WI38 (cell line): ENCODE results near the gene PRDX5.
"Not testable (repeated sequence)": the region's sequence is repeated elsewhere in the genome, so short reads cannot be mapped to it uniquely, and the experiment has no call there.

ENCODE experiments used
- H3K4me3 ChIP-seq: 2 replicates; pipeline ENCODE4 v1.5.1; 2011; ENCODE audit warnings: low read depth, mild to moderate bottlenecking, control low read depth, low read length
- CTCF ChIP-seq: IDR thresholded peaks from 2 replicates; pipeline ENCODE4 v1.5.1; 2012; ENCODE audit warnings: low read depth, mild to moderate bottlenecking, control low read depth, low read length

PRDX5 gene

GRCh38 chr11:64320556-64320955 is 2.6 kb downstream of the PRDX5 start:
- no peak for TF ChIP-seq CTCF
- no peak overlapping the region for H3K4me3 ChIP-seq

GRCh38 chr11:64321026-64321425 is 3.1 kb downstream of the PRDX5 start:
- H3K4me3 ChIP-seq, result no peak overlapping the region
- TF ChIP-seq CTCF, result no peak

GRCh38 chr11:64321533-64321932 is 3.6 kb downstream of the PRDX5 start:
- TF ChIP-seq CTCF, result no peak
- no peak overlapping the region for H3K4me3 ChIP-seq

- TF ChIP-seq CTCF, result no peak
Observed at GRCh38 chr11:64322925-64323260, 5.0 kb downstream of the PRDX5 start.

GRCh38 chr11:64323373-64323772 is 5.5 kb downstream of the PRDX5 start:
- no peak overlapping the region for H3K4me3 ChIP-seq
- TF ChIP-seq CTCF, result no peak

More at GRCh38 chr11:64322925-64323260, 5.0 kb downstream of the PRDX5 start:
- H3K4me3 ChIP-seq, result no peak overlapping the region

- H3K4me3 ChIP-seq, result not testable (repeated sequence)
Observed at GRCh38 chr11:64323984-64324383, 6.1 kb downstream of the PRDX5 start.

- no peak for TF ChIP-seq CTCF
- no peak overlapping the region for H3K4me3 ChIP-seq
Observed at GRCh38 chr11:64324692-64325469, 7.0 kb downstream of the PRDX5 start.

GRCh38 chr11:64327375-64327774 is 9.5 kb downstream of the PRDX5 start:
- H3K4me3 ChIP-seq, result no peak overlapping the region
- no peak for TF ChIP-seq CTCF
